K562 (cell line): ENCODE measurements around the gene CLPSL2. TPM values are rescaled to one million over a fixed set of nuclear protein-coding genes. Genes with fewer than 3 reads are reported as not detected.
A peak's percentile ranks its signal among the peaks of the same experiment; 100 is the strongest.

Experiments used
- PKNOX1 ChIP-seq: fragments of 450-650 bp; IDR thresholded peaks from 2 replicates; pipeline ENCODE4 v1.6.1; 2016
- ZNF318 ChIP-seq, 2 experiments: fragments of 450-650 bp; IDR thresholded peaks; 2 replicates each; pipeline ENCODE4 v1.6.1; 2016; ENCODE audit warnings: mild to moderate bottlenecking in 2 of 2, borderline replicate concordance in 1 of 2, low read depth in 1 of 2, moderate library complexity in 1 of 2
- polyA plus RNA-seq, 8 experiments: library from polyadenylated mRNA; depleted of rRNA in 4 of 8; stranded (reverse) in 5 of 8; unstranded in 3 of 8; fragments of >200 nt; fragmentation: Nextera tagmentation in 2 of 8; fragmentation: Illumina TruSeq in 1 of 8; extraction: Ambion mirVana in 2 of 8; extraction: Trizol in 1 of 8; gene quantifications; 2 replicates each; pipeline versions ENCODE4 v1.2.1 to v1.2.3, GENCODE V29; 2011 to 2014; ENCODE audit warnings: inconsistent platforms in 1 of 8, missing spikeins in 1 of 8
- total RNA-seq, 7 experiments: library from RNA; depleted of rRNA in 6 of 7; stranded (reverse); fragments of >200 nt in 6 of 7; fragmentation: Illumina TruSeq in 2 of 7; extraction: Trizol in 2 of 7; gene quantifications; 2 replicates each; pipeline versions ENCODE4 v1.2.1 to v1.2.3, GENCODE V29; 2011 to 2021; ENCODE audit warnings: low replicate concordance in 1 of 7

Gene CLPSL2
- total and polyA plus RNA-seq, 9 of the 15 experiments (the other 6 are each of a cell fraction or from before 2014, with no cell fraction given) = not detected

DNA sequence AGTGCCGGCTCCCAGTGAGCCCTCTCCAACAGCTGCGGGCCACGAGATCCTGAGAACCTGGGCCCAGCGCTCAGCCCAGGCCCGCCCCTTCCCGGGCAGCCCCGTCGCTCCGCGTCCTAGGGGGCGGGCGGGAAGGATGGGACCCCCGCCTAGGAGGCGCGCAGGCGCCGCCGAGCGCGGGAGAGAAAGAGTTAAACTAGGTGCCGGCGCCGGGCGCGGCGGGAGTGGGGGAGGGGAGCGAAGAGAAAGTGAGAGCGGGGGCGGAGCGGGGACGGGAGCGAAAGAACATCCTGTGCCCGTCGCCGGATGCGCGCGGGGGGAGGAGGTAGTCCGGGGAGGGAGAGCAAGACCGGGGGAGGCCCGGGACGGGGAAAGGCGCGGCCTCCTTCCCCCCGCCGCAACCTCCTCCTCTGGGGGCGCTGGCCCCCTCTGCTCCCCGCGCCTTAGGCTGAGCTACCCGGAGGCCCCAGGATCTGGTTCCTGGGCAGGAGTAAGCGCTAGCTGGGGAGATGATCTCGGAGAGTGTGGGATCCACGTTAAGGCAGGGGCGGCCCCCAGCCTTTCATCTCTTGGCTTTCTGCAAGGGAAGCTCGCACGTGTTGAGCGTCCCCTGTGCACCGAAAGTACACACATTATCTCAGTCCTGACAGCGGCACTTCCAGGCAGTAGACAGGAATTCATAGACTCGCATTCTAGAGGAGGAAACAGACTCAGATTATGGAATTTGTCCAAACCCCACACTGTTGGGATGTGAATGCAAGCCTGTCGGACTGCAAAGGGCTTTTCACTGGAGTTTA, 44.5 kb upstream of the CLPSL2 start (continued):
- TF ChIP-seq ZNF318 (IDR thresholded peaks at IDR 0.05; ENCODE audit: borderline replicate concordance in 1 of 2, low read depth in 1 of 2) (no peak), PKNOX1 (peak; percentile 21; the same call in 1 of the 2 replicates)
